ENCODE measurements around the gene FIBCD1.
"Not testable (repeated sequence)": the region's sequence is repeated elsewhere in the genome, so short reads cannot be mapped to it uniquely, and the experiment has no call there.

Gene FIBCD1

GRCh38 chr9:130954925-130955324, 15.9 kb upstream of the FIBCD1 start:
- DNase-seq (ENCODE audit: low read depth in 2 of 2), result not testable (repeated sequence)

DNA sequence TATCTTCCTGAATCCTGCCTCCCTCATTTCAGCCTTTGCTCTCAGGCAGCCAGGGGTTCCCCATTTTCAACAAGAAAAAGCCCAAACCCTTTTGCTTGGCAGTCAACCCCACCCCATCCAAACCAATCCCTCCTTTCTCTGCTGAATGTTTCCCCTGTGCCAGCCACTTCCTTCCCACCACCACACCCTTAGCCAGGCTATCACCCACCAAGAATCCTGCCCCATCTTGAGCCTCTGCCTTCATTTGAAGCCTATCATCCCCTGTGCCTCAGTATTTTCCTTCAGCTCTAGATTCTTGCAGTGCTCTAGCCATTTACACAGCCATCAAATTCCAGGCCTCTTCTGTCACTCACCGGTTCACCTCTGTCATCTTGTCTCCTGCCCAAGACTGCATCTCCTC, 15.3 kb upstream of the FIBCD1 start:
- DNase-seq (ENCODE audit: low read depth in 2 of 2), result no peak

DNA sequence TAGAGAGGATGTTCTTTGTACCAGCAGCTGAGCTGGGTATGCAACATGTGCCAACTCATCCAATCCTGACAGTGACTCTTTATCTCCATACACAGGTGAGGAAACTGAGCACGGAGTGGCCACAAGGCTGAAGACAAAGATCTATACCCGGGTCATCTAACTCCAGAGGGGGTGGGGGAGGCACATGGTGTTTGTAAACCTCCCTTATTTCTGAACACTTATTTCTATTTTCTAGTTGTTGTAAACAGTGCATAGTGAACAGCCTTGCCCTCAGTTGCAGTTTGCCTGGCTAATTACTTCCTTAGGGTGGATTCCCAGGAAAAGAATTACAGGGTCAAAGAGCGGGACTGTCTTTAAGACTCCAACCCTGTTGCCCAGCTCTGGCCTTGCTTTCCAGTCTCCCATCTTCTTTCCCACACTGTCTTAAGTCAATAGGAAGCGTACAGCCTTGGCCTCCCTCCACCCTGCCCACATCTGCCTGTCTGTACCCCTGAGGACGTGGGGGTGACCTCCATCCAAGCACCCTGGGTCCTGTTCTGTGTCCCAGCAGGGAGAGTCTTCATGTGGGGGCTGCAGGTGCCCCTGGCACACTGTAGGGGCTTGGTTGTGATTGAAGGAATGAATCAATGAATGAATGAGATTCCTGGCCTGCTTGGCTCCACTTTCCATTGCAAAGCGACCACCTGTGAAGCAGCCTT, 13.2 kb upstream of the FIBCD1 start:
- no peak for DNase-seq (ENCODE audit: low read depth in 2 of 2)

- DNase-seq (ENCODE audit: low read depth in 2 of 2), result no peak
Measured at GRCh38 chr9:130950039-130950311, 10.9 kb upstream of the FIBCD1 start.

DNA sequence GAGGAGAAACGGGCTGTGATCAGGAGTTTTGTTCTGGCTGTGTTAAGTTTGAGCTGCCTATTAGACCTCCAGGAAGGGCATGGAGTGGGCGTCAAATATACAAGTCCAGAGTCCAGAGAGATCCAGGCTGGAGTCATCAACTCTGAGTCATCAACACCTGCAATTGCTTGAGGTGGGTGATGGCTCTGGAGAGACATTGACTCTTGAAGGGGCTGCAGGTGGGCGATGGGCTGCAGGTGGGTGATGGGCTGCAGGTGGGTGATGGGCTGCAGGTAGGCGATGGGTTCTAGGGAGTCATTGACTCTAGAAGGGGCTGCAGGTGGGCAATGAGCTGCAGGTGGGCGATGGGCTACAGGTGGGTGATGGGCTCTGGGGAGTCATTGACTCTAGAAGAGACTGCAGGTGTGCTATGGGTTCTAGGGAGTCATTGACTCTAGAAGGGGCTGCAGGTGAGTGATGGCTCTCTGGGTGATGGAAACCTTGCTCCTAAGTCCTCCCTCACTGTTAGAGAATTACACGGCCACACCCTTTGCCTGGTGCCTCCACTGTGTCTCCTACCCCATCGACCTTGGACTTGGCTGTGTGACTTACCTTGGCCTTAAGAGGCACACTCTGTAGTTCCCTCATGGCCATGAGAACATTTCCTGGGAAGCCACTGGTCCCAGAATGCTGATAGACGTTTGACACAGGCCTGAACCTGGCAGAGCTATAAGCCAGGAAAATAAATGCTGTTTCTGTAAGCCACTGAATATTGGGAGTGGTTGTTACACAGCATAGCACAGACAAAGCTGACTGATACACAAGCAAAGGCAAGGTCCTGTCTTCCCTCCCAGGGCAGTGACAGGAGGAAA, 10.4 kb upstream of the FIBCD1 start:
- DNase-seq (ENCODE audit: low read depth in 2 of 2), result no peak

GRCh38 chr9:130948266-130948665, 9.2 kb upstream of the FIBCD1 start:
- no peak for DNase-seq (ENCODE audit: low read depth in 2 of 2)

GRCh38 chr9:130947618-130948140, 8.6 kb upstream of the FIBCD1 start:
- no peak for DNase-seq (ENCODE audit: low read depth in 2 of 2)

GRCh38 chr9:130946766-130947617, 7.9 kb upstream of the FIBCD1 start:
- DNase-seq (ENCODE audit: low read depth in 2 of 2), result no peak

DNA sequence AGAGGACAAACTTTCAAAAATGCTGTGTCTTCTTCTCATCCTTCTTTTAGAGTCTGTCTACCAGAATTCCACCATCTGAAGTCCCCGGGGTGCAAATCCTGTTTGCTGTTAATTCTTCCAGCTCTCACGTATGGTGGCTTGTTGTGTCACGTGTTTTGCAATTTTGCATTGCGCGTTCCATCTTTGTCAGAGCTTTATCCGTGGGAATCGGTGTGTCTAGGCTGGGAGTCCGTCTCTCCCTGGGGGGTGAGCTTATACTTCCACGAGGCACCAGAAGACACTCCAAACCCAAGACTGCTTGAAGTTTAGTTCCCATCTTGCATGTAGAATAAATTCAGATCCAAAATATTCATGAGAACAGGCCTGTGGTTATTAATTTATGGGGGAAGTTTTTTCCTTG, 6.1 kb upstream of the FIBCD1 start:
- no peak for DNase-seq (ENCODE audit: low read depth in 2 of 2)

GRCh38 chr9:130944510-130945058, 5.5 kb upstream of the FIBCD1 start:
- no peak for DNase-seq (ENCODE audit: low read depth in 2 of 2)

GRCh38 chr9:130943777-130944176, 4.7 kb upstream of the FIBCD1 start:
- no peak for DNase-seq (ENCODE audit: low read depth in 2 of 2)

DNA sequence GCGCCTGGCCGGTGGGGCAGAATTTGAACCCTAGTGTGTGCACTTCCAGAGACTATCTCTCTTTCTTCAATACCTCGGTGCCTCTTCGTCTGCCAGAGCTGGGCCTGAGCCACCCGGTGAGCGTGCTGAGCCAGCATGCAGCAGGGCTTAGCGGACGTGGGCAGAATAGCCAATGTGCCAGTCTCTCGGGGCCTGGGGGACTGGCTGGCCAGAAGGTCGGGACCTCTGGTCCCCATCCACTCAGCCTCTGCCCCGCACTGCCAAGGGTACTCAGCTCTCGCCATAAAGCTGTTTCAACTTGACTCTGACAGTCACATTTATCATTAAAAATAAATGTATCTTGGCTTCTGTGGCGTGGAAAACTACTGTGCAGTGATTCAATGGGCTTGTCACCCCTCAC, 4.2 kb upstream of the FIBCD1 start:
- no peak for DNase-seq (ENCODE audit: low read depth in 2 of 2)

DNA sequence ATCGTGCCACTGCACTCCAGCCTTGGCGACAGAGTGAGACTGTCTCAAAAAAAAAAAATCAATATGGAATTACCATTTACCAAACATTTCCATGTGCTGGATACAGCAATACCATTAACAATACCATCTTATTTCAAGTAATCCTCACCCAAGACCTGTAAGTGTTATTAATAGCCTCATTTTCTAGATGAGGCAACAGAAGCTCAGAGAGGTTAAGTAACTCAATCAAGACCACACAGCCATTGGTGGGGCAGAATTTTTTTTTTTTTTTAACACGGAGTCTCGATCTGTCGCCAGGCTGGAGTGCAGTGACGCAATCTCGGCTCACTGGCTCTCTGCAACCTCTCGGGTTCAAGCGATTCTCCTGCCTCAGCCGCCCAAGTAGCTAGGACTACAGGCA, 3.6 kb upstream of the FIBCD1 start:
- DNase-seq (ENCODE audit: low read depth in 2 of 2), result no peak

- no peak for DNase-seq (ENCODE audit: low read depth in 2 of 2)
Measured at GRCh38 chr9:130942084-130942483, 3.0 kb upstream of the FIBCD1 start.

DNA sequence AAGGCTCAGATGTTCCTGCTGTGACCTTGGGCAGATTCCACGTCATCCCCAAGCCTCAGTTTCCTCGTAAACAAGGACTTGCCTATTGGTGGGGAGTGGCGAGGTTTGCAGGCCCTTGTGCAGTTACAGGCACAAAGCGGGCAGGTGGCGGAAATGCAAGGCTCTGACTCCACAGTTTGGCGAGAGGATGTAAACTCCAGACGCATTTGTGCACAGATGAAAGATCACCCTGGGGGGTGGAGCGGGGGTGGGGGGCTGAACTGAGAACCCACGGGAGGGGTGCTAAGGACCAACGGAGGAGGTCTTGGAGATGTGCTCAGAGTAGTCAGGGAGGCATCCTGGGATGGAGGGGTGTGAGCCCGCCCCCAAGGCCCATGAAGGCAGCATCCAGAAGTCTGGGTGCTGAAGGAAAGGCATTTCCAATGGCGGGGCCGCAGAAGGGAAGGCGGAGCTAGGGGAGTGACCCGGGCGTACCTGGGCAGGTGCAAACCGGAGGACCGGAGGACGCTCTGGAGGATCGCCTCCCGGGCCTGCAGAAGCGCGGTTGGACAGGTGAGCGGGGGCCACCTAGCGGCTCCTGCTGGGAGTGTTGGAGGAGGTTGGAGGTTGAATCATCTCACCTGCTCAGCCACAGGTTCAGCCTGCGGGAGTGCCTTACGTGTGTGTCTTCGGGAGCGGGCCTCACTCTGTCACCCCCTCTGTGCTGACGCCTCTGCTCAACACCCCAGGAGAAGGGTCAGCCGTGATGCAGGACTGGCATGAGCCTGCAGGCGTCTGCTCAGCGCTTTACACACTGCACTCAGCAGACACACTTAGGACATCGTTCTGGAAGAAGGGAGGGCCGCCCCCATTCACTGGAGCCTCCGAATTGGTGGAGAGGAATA, 1.9 kb upstream of the FIBCD1 start:
- DNase-seq (ENCODE audit: low read depth in 2 of 2), result peak; percentile 34 to 43

DNA sequence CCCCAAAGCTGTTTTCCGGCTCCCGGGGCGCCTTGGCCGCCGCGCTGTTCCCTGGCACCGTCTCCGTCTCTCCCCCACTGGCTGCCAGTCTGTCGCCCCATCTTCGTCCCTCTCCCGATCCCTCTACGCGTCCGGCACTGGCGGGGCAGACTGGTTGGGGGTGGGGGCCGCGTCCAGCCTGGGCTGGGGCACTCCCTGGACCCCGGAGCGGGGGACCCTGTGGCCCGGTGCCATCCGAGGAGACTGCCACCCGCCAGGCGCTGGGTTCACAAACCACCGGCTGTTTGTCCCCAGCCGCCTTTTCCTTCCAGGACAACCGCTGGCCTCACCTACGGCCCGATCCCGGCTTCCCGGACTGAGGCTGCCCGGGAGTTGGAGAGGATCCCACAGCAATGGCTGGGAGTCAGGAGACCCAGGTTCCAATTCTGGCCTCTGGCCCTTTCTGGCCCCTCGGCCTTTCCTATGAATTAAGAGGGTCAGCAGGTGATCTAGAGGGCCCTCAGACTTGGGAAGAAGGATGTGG, 1.0 kb upstream of the FIBCD1 start:
- DNase-seq (ENCODE audit: low read depth in 2 of 2), result no peak

DNA sequence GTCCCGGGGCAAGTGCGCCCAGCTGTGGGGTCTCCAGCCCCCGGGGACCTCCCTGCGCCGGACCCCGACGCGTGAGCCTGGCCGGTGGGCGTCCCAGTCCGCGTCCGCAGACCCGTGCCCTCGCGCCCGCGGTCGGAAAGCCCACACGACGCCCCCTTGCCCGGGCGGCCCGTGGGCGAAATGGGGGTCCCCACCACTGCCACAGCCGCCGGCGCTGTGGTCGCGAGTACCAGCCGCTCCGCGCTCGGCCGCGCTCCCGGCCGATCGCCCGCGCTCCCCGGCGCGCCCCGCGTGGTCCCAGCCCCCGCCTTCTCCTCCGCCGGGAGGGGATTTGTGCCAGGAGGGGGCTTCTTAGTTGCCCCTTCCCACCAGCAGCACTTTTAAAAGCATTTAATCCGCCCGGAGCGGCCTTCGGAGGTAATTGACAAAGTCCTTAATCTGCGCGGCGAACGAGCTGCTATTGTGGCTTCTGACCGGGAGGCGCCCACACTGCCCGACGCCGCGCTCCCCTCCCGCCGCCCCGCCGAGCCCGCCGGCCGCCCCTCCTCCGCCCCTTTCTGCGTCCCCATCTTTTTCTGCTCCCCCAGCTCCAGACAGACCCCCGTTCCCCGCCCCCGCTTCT, 469 bp upstream of the FIBCD1 start:
- no peak for DNase-seq (ENCODE audit: low read depth in 2 of 2)

DNA sequence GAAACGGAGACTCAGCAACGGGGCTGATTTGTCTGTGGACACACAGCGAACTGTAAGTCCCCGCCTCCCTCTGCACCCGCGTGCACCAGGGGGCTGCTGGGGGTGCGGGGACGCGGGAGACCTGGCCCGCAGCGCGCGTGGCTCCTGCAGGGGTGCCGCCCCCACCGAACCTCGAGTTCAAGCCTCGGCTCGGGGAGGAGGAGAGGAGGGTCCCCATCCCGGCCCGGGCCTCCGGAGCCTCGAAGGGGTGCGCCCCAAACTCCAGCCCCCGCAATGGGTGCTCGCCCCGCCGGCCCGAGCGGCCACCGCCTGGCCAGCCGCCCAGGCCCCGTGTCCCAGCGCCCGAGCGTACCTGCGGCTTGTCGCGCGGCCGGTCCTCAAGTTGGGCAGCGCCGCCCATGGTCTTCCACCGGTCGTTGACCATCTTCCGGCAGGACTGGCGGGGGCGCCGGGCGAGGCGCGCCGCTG, 829 bp downstream of the FIBCD1 start:
- DNase-seq (ENCODE audit: low read depth in 2 of 2), result no peak

- DNase-seq (ENCODE audit: low read depth in 2 of 2), result no peak
Measured at GRCh38 chr9:130937146-130938076, 1.6 kb downstream of the FIBCD1 start.
